NCI-H446 (cell line): ENCODE data around the gene LZTS3.
A peak's percentile ranks its signal among the peaks of the same experiment; 100 is the strongest.
"Not testable (repeated sequence)": the region's sequence is repeated elsewhere in the genome, so short reads cannot be mapped to it uniquely, and the experiment has no call there.

Source experiments
- DNase-seq, 2 experiments: peaks; one replicate each; lab custom pipeline; 2025; lab: John Stamatoyannopoulos, UW

LZTS3 gene

GRCh38 chr20:3192226-3193015 is 19.1 kb upstream of the LZTS3 start:
- DNase-seq, result no peak

GRCh38 chr20:3190681-3191111 is 17.3 kb upstream of the LZTS3 start:
- no peak for DNase-seq

GRCh38 chr20:3189561-3190131 is 16.3 kb upstream of the LZTS3 start:
- no peak for DNase-seq

- DNase-seq, result no peak
These were observed 15.6 kb upstream of the LZTS3 start for GRCh38 chr20:3188823-3189413.

GRCh38 chr20:3187861-3188260 is 14.5 kb upstream of the LZTS3 start:
- DNase-seq, result not testable (repeated sequence)

GRCh38 chr20:3183896-3184612 is 10.7 kb upstream of the LZTS3 start:
- DNase-seq, result no peak

- DNase-seq, result not testable (repeated sequence)
These were observed 9.1 kb upstream of the LZTS3 start for GRCh38 chr20:3182429-3182828.

- no peak for DNase-seq
These were observed 7.9 kb upstream of the LZTS3 start for GRCh38 chr20:3181270-3181669.

- no peak for DNase-seq
These were observed 7.0 kb upstream of the LZTS3 start for GRCh38 chr20:3180319-3180718.

- DNase-seq, result no peak
These were observed 4.6 kb upstream of the LZTS3 start for GRCh38 chr20:3177746-3178485.

GRCh38 chr20:3175270-3175669 is 1.9 kb upstream of the LZTS3 start:
- no peak for DNase-seq

GRCh38 chr20:3174442-3175261 is 1.3 kb upstream of the LZTS3 start:
- DNase-seq, result no peak

- peak; percentile 79 to 91 for DNase-seq
These were observed 477 bp upstream of the LZTS3 start for GRCh38 chr20:3173610-3174441.

GRCh38 chr20:3172126-3172932 is 1.0 kb downstream of the LZTS3 start:
- DNase-seq, result no peak

- DNase-seq, result no peak
These were observed 1.8 kb downstream of the LZTS3 start for GRCh38 chr20:3171391-3172125.

GRCh38 chr20:3168829-3169590 is 4.3 kb downstream of the LZTS3 start:
- DNase-seq, result no peak

- no peak for DNase-seq
These were observed 5.1 kb downstream of the LZTS3 start for GRCh38 chr20:3168079-3168828.
